Keratinocyte (primary cell): ENCODE measurements around the gene NMD3. TPM values are rescaled to one million over a fixed set of nuclear protein-coding genes. Genes with fewer than 3 reads are reported as not detected.

Experiments used
- DNase-seq: peaks from one replicate; pipeline ENCODE4 v3.0.0-alpha.2; 2011; ENCODE audit warnings: low read depth, missing footprints, low spot score
- FAIRE-seq: peaks from 2 replicates; lab custom pipeline; 2011; peaks lifted over from hg19 to GRCh38; lab: Jason Lieb, UNC
- H2AFZ ChIP-seq: 2 replicates; pipeline ENCODE4 v1.6.0; 2012; ENCODE audit warnings: low read length, control low read depth, inconsistent platforms; ENCODE audit not compliant: control insufficient read depth
- H3K27ac ChIP-seq: 2 replicates; pipeline ENCODE4 v1.5.1; 2011; ENCODE audit warnings: low read length; ENCODE audit not compliant: control insufficient read depth, insufficient read depth
- H3K27me3 ChIP-seq: 3 replicates; pipeline ENCODE4 v1.6.0; 2011; ENCODE audit warnings: low read length; ENCODE audit not compliant: control insufficient read depth, insufficient read depth; ENCODE audit errors: extremely low read depth
- H3K36me3 ChIP-seq, 2 experiments: 2 replicates in 1 of 2; 3 replicates in 1 of 2; pipeline ENCODE4 v1.5.1; 2011; ENCODE audit warnings: low read length in 2 of 2, mild to moderate bottlenecking in 1 of 2; ENCODE audit not compliant: control insufficient read depth in 2 of 2, insufficient read depth in 2 of 2; ENCODE audit errors: extremely low read depth in 1 of 2
- H3K4me1 ChIP-seq: 3 replicates; pipeline ENCODE4 v1.5.1; 2011; ENCODE audit warnings: low read length; ENCODE audit not compliant: control insufficient read depth, insufficient read depth; ENCODE audit errors: extremely low read depth
- H3K4me2 ChIP-seq: 3 replicates; pipeline ENCODE4 v1.6.0; 2011; ENCODE audit warnings: low read depth, low read length; ENCODE audit not compliant: control insufficient read depth, insufficient read depth; ENCODE audit errors: extremely low read depth
- H3K4me3 ChIP-seq, 3 experiments: fragments of 200-600 bp in 1 of 3; sonication (generic) in 1 of 3; 2 replicates in 2 of 3; 3 replicates in 1 of 3; pipeline ENCODE4 v1.5.1; 2011 to 2016; ENCODE audit warnings: low read length in 3 of 3, mild to moderate bottlenecking in 3 of 3, control low read depth in 2 of 3, inconsistent platforms in 1 of 3, low read depth in 1 of 3, mixed read lengths in 1 of 3, mixed run types in 1 of 3, moderate library complexity in 1 of 3; ENCODE audit not compliant: control insufficient read depth in 2 of 3, insufficient read depth in 2 of 3; ENCODE audit errors: extremely low read depth in 1 of 3
- H3K79me2 ChIP-seq: 2 replicates; pipeline ENCODE4 v1.6.0; 2012; ENCODE audit warnings: low read length; ENCODE audit not compliant: control insufficient read depth, insufficient read depth
- H3K9ac ChIP-seq: 3 replicates; pipeline ENCODE4 v1.6.0; 2011; ENCODE audit warnings: low read length; ENCODE audit not compliant: control insufficient read depth, insufficient read depth; ENCODE audit errors: extremely low read depth
- H3K9me1 ChIP-seq: 3 replicates; pipeline ENCODE4 v1.6.0; 2011; ENCODE audit warnings: low read length; ENCODE audit not compliant: control insufficient read depth, insufficient read depth; ENCODE audit errors: extremely low read depth
- H3K9me3 ChIP-seq: 2 replicates; pipeline ENCODE4 v1.5.1; 2012; ENCODE audit warnings: low read depth, low read length; ENCODE audit not compliant: control insufficient read depth
- H4K20me1 ChIP-seq: 3 replicates; pipeline ENCODE4 v1.6.0; 2011; ENCODE audit warnings: low read length; ENCODE audit not compliant: control insufficient read depth, insufficient read depth; ENCODE audit errors: extremely low read depth
- EZH2 ChIP-seq: IDR thresholded peaks from one replicate; pipeline ENCODE4 v1.6.1; 2012; ENCODE audit warnings: inconsistent platforms, mild to moderate bottlenecking, low read length, moderate library complexity
- dilution Hi-C: fragments of 300-500 bp; cut with MboI; formaldehyde crosslinking; loops from one replicate; pipeline ENCODE4 v1.7.0; 2020; ENCODE audit warnings: low sequenced_read_pairs; ENCODE audit not compliant: extremely low pct_ligation_motif_present
- polyA plus RNA-seq, 5 experiments: library from polyadenylated mRNA; depleted of rRNA in 3 of 5; stranded (reverse) in 3 of 5; stranded (forward) in 1 of 5; unstranded in 1 of 5; fragments of >200 nt; gene quantifications; 1 replicate in 1 of 5; 2 replicates in 3 of 5; 3 replicates in 1 of 5; pipeline versions ENCODE4 v1.2.1 to v1.2.3, GENCODE V29; 2011 to 2012; ENCODE audit warnings: missing spikeins in 2 of 5, low read depth in 1 of 5, low replicate concordance in 1 of 5
- TF ChIP-seq, protein P1 (sequence below), 3 experiments: IDR thresholded peaks in 1 of 3; conservative IDR thresholded peaks in 1 of 3; optimal IDR thresholded peaks in 1 of 3; 2 replicates in 2 of 3; 3 replicates in 1 of 3; pipeline versions ENCODE3 to v1.5.1; 2011; ENCODE audit warnings: low read length in 3 of 3, mild to moderate bottlenecking in 3 of 3, moderate library complexity in 2 of 3, control low read depth in 1 of 3, inconsistent platforms in 1 of 3; ENCODE audit not compliant: insufficient read depth in 2 of 3; ENCODE audit errors: extremely low read depth in 1 of 3

The NMD3 gene
- polyA plus RNA-seq, 1 donor (not counting 4 experiments of a cell fraction or from before 2014, with no cell fraction given), result 65.2 TPM

DNA sequence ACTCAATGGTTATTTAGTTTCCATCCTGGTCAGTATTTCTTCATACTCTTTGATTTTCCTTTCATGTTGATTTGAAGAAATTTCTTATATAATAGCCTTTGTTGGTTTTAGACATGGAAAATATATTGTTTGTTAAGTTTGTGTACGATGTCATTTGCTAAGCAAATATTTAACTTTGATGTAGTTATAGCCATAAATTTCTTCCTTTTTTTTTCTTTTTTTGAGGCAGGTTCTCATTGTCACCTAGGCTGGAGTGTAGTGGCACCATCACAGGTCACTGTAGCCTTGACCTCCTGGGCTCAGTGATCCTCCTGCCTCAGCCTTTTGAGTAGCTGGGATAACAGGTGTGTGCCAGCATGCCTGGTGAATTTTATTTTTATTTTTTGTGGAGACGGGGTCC, 51.4 kb downstream of the NMD3 start:
- dilution Hi-C loops, result no loop called here
- Histone ChIP-seq H3K9me1 (no peaks in the 10 kb centered on the region), H3K4me2 (no peak overlapping the region), H3K9me3 (no peaks in the 10 kb centered on the region), H3K9ac (no peak overlapping the region), H3K4me3 (no peak overlapping the region), H3K4me1 (no peaks in the 10 kb centered on the region), H3K27me3 (no peaks in the 10 kb centered on the region), H4K20me1 (no peaks in the 10 kb centered on the region), H3K27ac (no peak overlapping the region), H3K79me2 (no peaks in the 10 kb centered on the region), H3K36me3 (peaks cover 0 to 2% of the 10 kb centered on the region in 2 experiments), H2AFZ (no peak overlapping the region)
- FAIRE-seq (no peak), DNase-seq (no peak)
- no peak for TF ChIP-seq EZH2
- TF ChIP-seq, protein P1, sequence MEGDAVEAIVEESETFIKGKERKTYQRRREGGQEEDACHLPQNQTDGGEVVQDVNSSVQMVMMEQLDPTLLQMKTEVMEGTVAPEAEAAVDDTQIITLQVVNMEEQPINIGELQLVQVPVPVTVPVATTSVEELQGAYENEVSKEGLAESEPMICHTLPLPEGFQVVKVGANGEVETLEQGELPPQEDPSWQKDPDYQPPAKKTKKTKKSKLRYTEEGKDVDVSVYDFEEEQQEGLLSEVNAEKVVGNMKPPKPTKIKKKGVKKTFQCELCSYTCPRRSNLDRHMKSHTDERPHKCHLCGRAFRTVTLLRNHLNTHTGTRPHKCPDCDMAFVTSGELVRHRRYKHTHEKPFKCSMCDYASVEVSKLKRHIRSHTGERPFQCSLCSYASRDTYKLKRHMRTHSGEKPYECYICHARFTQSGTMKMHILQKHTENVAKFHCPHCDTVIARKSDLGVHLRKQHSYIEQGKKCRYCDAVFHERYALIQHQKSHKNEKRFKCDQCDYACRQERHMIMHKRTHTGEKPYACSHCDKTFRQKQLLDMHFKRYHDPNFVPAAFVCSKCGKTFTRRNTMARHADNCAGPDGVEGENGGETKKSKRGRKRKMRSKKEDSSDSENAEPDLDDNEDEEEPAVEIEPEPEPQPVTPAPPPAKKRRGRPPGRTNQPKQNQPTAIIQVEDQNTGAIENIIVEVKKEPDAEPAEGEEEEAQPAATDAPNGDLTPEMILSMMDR (optimal IDR thresholded peaks at IDR 0.05 in 1 of 3, IDR thresholded peaks at IDR 0.05 in 1 of 3, conservative IDR thresholded peaks at IDR 0.05 in 1 of 3; ENCODE audit: extremely low read depth in 1 of 3, insufficient read depth in 2 of 3, low read length in 3 of 3), result no peak

DNA sequence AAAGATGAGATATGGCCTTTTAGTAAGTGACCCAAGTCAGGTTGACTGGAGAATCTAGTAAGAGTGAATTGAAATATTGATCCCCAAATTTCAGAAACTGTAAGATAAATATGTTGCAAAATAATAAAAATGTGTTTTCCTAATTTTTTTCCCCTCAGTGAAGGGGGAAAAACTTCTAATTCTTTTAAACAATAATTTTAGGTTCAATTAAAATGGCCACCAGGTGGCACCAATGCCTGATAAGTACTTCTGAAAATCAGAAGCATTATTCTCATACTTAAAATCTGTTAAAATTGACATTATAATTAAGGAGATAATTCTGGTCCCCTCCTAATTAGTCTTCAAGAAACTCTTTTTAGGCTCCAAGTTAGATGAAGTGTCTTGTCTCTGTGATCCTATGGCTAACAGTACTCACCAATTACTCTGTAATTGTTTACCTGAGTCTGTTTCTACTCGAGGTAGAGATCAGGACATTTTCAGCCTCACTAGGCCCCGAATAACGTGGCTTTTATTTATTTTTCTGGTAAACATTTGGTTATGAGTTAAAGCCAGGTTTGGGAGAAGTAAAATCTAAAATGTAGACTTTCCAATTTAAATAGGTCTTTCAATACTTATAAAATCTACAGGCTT, 52.6 kb downstream of the NMD3 start:
- Histone ChIP-seq H3K79me2 (no peaks in the 10 kb centered on the region), H2AFZ (no peak overlapping the region)
- no peak for DNase-seq

More for the DNA sequence above, 52.6 kb downstream of the NMD3 start:
- dilution Hi-C loops, result no loop called here
- H3K36me3 ChIP-seq, result peaks cover 0 to 2% of the 10 kb centered on the region in 2 experiments
- no peak for TF ChIP-seq EZH2
- TF ChIP-seq, protein P1 (optimal IDR thresholded peaks at IDR 0.05 in 1 of 3, IDR thresholded peaks at IDR 0.05 in 1 of 3, conservative IDR thresholded peaks at IDR 0.05 in 1 of 3; ENCODE audit: extremely low read depth in 1 of 3, insufficient read depth in 2 of 3, low read length in 3 of 3), result peak in 1 of 3 experiments; percentile 16
- no peaks in the 10 kb centered on the region for H3K4me1 ChIP-seq
- H3K9me3 ChIP-seq, result no peaks in the 10 kb centered on the region
- H3K9ac ChIP-seq, result no peak overlapping the region
- FAIRE-seq, result no peak
- H3K27me3 ChIP-seq, result no peaks in the 10 kb centered on the region
- H3K27ac ChIP-seq, result no peak overlapping the region
- no peak overlapping the region for H3K4me2 ChIP-seq
- no peak overlapping the region for H3K4me3 ChIP-seq
- H4K20me1 ChIP-seq, result no peaks in the 10 kb centered on the region
- H3K9me1 ChIP-seq, result no peaks in the 10 kb centered on the region
